ENCODE results near the gene SLC35E3. TPM values are rescaled to one million over a fixed set of nuclear protein-coding genes. Genes with fewer than 3 reads are reported as not detected.

SLC35E3 gene
- total and polyA plus RNA-seq, 3 donors from 2014 or later: 5.2 to 9.3 (median 7.1) TPM

- H3K36me3 ChIP-seq (ENCODE audit: low read depth, missing control alignments): no peaks in the 10 kb centered on the region
- intact Hi-C loops (cut with DNase I; ENCODE audit: low total_unique reads): no loop called here
- H3K4me1 ChIP-seq: no peaks in the 10 kb centered on the region
- H3K27ac ChIP-seq: no peak overlapping the region
- no peaks in the 10 kb centered on the region for H3K9me3 ChIP-seq
- H3K27me3 ChIP-seq: no peaks in the 10 kb centered on the region
- TF ChIP-seq CTCF (IDR thresholded peaks at IDR 0.05) (no peak), POLR2A (IDR thresholded peaks at IDR 0.05) (no peak)
- WGBS, 2 donors: 93 to 97% methylated on average over 6 of the region's 6 CpGs
- no peak for DNase-seq
- H3K4me3 ChIP-seq: no peak overlapping the region
Observed at GRCh38 chr12:68780731-68781130, 34.8 kb downstream of the SLC35E3 start.

- H3K9me3 ChIP-seq: no peaks in the 10 kb centered on the region
- TF ChIP-seq POLR2A (IDR thresholded peaks at IDR 0.05): no peak
- no peak for TF ChIP-seq CTCF (IDR thresholded peaks at IDR 0.05)
- DNase-seq: no peak
- 93 to 96% methylated on average over 6 of the region's 6 CpGs for WGBS, 2 donors
- H3K27me3 ChIP-seq: no peaks in the 10 kb centered on the region
- intact Hi-C loops (cut with DNase I; ENCODE audit: low total_unique reads): no loop called here
- H3K27ac ChIP-seq: no peak overlapping the region
- no peaks in the 10 kb centered on the region for H3K36me3 ChIP-seq (ENCODE audit: low read depth, missing control alignments)
- H3K4me1 ChIP-seq: no peaks in the 10 kb centered on the region
- no peak overlapping the region for H3K4me3 ChIP-seq
Observed at GRCh38 chr12:68781728-68782127, 35.8 kb downstream of the SLC35E3 start.

- TF ChIP-seq POLR2A (IDR thresholded peaks at IDR 0.05) (no peak), CTCF (IDR thresholded peaks at IDR 0.05) (no peak)
- intact Hi-C loops (cut with DNase I; ENCODE audit: low total_unique reads): no loop called here
- Histone ChIP-seq H3K36me3 (ENCODE audit: low read depth, missing control alignments) (no peaks in the 10 kb centered on the region), H3K27me3 (no peaks in the 10 kb centered on the region), H3K27ac (no peak overlapping the region), H3K4me3 (no peak overlapping the region), H3K9me3 (no peaks in the 10 kb centered on the region), H3K4me1 (no peaks in the 10 kb centered on the region)
- WGBS, 2 donors: 83 to 87% methylated on average over 8 of the region's 8 CpGs
- DNase-seq: no peak
Observed at GRCh38 chr12:68784015-68784414, 38.0 kb downstream of the SLC35E3 start.

GRCh38 chr12:68785358-68785757 lies 39.4 kb downstream of the SLC35E3 start:
- Histone ChIP-seq H3K4me3 (no peak overlapping the region), H3K36me3 (ENCODE audit: low read depth, missing control alignments) (no peaks in the 10 kb centered on the region), H3K9me3 (no peaks in the 10 kb centered on the region), H3K27me3 (no peaks in the 10 kb centered on the region), H3K4me1 (no peaks in the 10 kb centered on the region), H3K27ac (peak overlapping the region in 1 of 2 donors; percentile 42)
- intact Hi-C loops (cut with DNase I; ENCODE audit: low total_unique reads): no loop called here
- TF ChIP-seq POLR2A (IDR thresholded peaks at IDR 0.05) (no peak), CTCF (IDR thresholded peaks at IDR 0.05) (no peak)
- DNase-seq: no peak
- WGBS, 2 donors: 43 to 66% methylated on average over 2 of the region's 2 CpGs

DNA sequence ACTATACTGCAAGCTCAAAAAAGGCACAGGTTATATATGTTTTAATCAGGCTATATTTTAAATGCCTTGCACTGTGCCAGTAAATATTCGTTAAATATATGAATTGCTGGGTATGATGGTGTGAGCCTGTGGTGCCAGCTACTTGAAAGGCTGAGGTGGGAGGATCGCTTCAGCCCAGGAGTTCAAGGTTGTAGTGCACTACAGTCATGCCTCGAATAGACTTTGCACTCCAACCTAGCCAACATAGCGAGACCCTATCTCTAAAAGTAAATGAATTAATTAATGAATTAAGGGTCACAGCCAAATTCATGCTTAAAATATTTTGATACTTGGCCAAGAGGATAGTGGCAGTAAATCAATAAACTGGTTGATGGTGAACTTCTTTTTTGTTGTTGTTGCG lies 39.8 kb downstream of the SLC35E3 start:
- H3K36me3 ChIP-seq (ENCODE audit: low read depth, missing control alignments): no peaks in the 10 kb centered on the region
- TF ChIP-seq CTCF (IDR thresholded peaks at IDR 0.05) (no peak), POLR2A (IDR thresholded peaks at IDR 0.05) (no peak)
- 61 to 70% methylated on average over 5 of the region's 5 CpGs for WGBS, 2 donors
- H3K9me3 ChIP-seq: no peaks in the 10 kb centered on the region
- H3K4me3 ChIP-seq: no peak overlapping the region
- H3K27ac ChIP-seq: no peak overlapping the region
- intact Hi-C loops (cut with DNase I; ENCODE audit: low total_unique reads): no loop called here
- no peaks in the 10 kb centered on the region for H3K27me3 ChIP-seq
- DNase-seq: no peak
- no peaks in the 10 kb centered on the region for H3K4me1 ChIP-seq

Measured in testis (tissue), 3 donors.